OCI-LY7 (cell line): Measurements from ENCODE around the gene SETBP1. TPM values are rescaled to one million over a fixed set of nuclear protein-coding genes. Genes with fewer than 3 reads are reported as not detected.

Source experiments
- BruUV-seq: library from RNA; stranded (reverse); fragments of 400-500 nt; replicated peaks from 2 replicates; lab custom pipeline; 2021; lab: Mats Ljungman, UMichigan
- CTCF ChIA-PET: fragments of 300-600 bp; sonication (Branson Sonifier 250); formaldehyde crosslinking; loops from one replicate; lab custom pipeline; 2022; ENCODE audit warnings: antibody characterized with exemption; ENCODE audit not compliant: unreplicated experiment; lab: Charles Lee
- POLR2A ChIA-PET: fragments of 300-600 bp; sonication (Branson Sonifier 250); formaldehyde crosslinking; loops from one replicate; lab custom pipeline; 2022; ENCODE audit warnings: antibody characterized with exemption; lab: Charles Lee
- DNase-seq: peaks from one replicate; pipeline ENCODE4 v3.0.0-alpha.2; 2015; ENCODE audit warnings: low spot score
- H2AFZ ChIP-seq: fragments of 200-600 bp; sonication (generic), shearing (Covaris generic); 2 replicates; pipeline ENCODE4 v1.6.1; 2014; ENCODE audit warnings: mild to moderate bottlenecking, antibody characterized with exemption, low read length, moderate library complexity
- H3K27ac ChIP-seq: fragments of 200-600 bp; sonication (generic); 2 replicates; pipeline ENCODE4 v1.5.1; 2014; ENCODE audit warnings: mixed run types, low read depth, mild to moderate bottlenecking, moderate library complexity, low read length, inconsistent platforms; ENCODE audit not compliant: poor library complexity, severe bottlenecking
- H3K36me3 ChIP-seq: fragments of 200-600 bp; sonication (generic); 2 replicates; pipeline ENCODE4 v1.6.1; 2014; ENCODE audit warnings: mild to moderate bottlenecking, antibody characterized with exemption, low read length, moderate library complexity, mixed read lengths; ENCODE audit not compliant: insufficient read depth
- H3K4me1 ChIP-seq: fragments of 200-600 bp; sonication (generic); 2 replicates; pipeline ENCODE4 v1.5.1; 2014; ENCODE audit warnings: mild to moderate bottlenecking, low read length; ENCODE audit not compliant: insufficient read depth, poor library complexity, severe bottlenecking
- H3K4me2 ChIP-seq: fragments of 200-600 bp; sonication (generic); 2 replicates; pipeline ENCODE4 v1.6.1; 2014; ENCODE audit warnings: mild to moderate bottlenecking, low read length
- H3K4me3 ChIP-seq: fragments of 200-600 bp; sonication (generic); 2 replicates; pipeline ENCODE4 v1.5.1; 2014; ENCODE audit warnings: mild to moderate bottlenecking, low read depth, low read length; ENCODE audit not compliant: poor library complexity, severe bottlenecking
- H3K79me2 ChIP-seq: fragments of 200-600 bp; sonication (generic); 2 replicates; pipeline ENCODE4 v1.6.1; 2016; ENCODE audit warnings: low read depth, mild to moderate bottlenecking, low read length, moderate library complexity, mixed read lengths; ENCODE audit not compliant: insufficient read depth
- H3K9me2 ChIP-seq: fragments of 200-600 bp; sonication (generic); 2 replicates; pipeline ENCODE4 v1.6.1; 2016; ENCODE audit warnings: mild to moderate bottlenecking, low read length, mixed read lengths; ENCODE audit not compliant: insufficient read depth
- H3K9me3 ChIP-seq: fragments of 200-600 bp; sonication (generic); 2 replicates; pipeline ENCODE4 v1.6.1; 2014; ENCODE audit warnings: mild to moderate bottlenecking, mixed run types, low read length, mixed read lengths
- H4K20me1 ChIP-seq: fragments of 200-600 bp; sonication (generic); 2 replicates; pipeline ENCODE4 v1.6.1; 2014; ENCODE audit warnings: mild to moderate bottlenecking, antibody characterized with exemption, low read length, moderate library complexity, mixed read lengths; ENCODE audit not compliant: insufficient read depth
- EZH2phosphoT487 ChIP-seq: fragments of 200-600 bp; sonication (generic); IDR thresholded peaks from 2 replicates; pipeline ENCODE4 v1.6.1; 2018; ENCODE audit warnings: low read depth, borderline replicate concordance, mild to moderate bottlenecking, mixed run types, antibody characterized with exemption, low read length, moderate library complexity, mixed read lengths
- intact Hi-C: fragments of 100-400 bp; cut with micrococcal nuclease; formaldehyde crosslinking; loops from one replicate; pipeline ENCODE4 v1.10.0; 2022; ENCODE audit not compliant: unreplicated experiment
- total RNA-seq, 2 experiments: library from RNA; depleted of rRNA in 1 of 2; stranded (reverse); fragments of >200 nt in 1 of 2; shearing (Covaris generic) in 1 of 2; gene quantifications; 2 replicates each; pipeline ENCODE4 v1.2.3, GENCODE V29; 2014 to 2022
- TF ChIP-seq, protein P1 (sequence below): fragments of 200-600 bp; sonication (generic); conservative IDR thresholded peaks from 2 replicates; pipeline ENCODE4 v1.5.1; 2014; ENCODE audit warnings: mild to moderate bottlenecking, antibody characterized with exemption, low read length, moderate library complexity, mixed read lengths

The SETBP1 gene
- total RNA-seq, 2 experiments from 2014 or later = 2.6 to 9.1 TPM

- POLR2A ChIA-PET = no interaction called here
- DNase-seq = no peak
- Histone ChIP-seq H2AFZ (no peak overlapping the region), H3K4me1 (no peaks in the 10 kb centered on the region), H3K4me2 (no peak overlapping the region), H3K79me2 (no peaks in the 10 kb centered on the region), H3K27ac (no peak overlapping the region), H3K36me3 (no peaks in the 10 kb centered on the region), H3K4me3 (no peak overlapping the region), H4K20me1 (no peaks in the 10 kb centered on the region), H3K9me2 (no peaks in the 10 kb centered on the region), H3K9me3 (no peaks in the 10 kb centered on the region)
- TF ChIP-seq, protein P1, sequence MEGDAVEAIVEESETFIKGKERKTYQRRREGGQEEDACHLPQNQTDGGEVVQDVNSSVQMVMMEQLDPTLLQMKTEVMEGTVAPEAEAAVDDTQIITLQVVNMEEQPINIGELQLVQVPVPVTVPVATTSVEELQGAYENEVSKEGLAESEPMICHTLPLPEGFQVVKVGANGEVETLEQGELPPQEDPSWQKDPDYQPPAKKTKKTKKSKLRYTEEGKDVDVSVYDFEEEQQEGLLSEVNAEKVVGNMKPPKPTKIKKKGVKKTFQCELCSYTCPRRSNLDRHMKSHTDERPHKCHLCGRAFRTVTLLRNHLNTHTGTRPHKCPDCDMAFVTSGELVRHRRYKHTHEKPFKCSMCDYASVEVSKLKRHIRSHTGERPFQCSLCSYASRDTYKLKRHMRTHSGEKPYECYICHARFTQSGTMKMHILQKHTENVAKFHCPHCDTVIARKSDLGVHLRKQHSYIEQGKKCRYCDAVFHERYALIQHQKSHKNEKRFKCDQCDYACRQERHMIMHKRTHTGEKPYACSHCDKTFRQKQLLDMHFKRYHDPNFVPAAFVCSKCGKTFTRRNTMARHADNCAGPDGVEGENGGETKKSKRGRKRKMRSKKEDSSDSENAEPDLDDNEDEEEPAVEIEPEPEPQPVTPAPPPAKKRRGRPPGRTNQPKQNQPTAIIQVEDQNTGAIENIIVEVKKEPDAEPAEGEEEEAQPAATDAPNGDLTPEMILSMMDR = no peak
- no peak for TF ChIP-seq EZH2phosphoT487
- no TSS peak for BruUV-seq
- intact Hi-C loops = no loop called here
- CTCF ChIA-PET = no interaction called here
These were observed 387.9 kb downstream of the SETBP1 start for GRCh38 chr18:45068400-45069094.

DNA sequence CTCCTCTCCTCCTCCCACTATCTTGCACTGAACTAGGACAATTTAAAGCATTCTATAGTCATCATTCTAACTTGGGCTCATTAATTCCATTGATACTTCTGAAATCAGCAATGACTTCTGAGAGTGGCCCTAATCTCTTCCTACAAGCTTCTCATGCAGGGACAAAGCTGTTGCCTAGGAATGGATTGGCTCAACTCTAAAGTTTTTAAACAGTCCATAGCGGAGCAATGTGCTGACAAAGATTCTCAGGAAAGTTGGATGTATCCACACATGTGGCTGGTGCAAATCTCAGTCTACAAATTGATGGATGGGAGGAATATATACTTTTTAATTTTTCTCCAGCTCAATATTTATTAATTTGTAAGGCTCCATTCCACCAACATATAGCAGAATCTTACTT lies 388.9 kb downstream of the SETBP1 start:
- Histone ChIP-seq H3K4me2 (no peak overlapping the region), H3K79me2 (no peaks in the 10 kb centered on the region), H3K4me3 (no peak overlapping the region), H4K20me1 (no peaks in the 10 kb centered on the region), H3K4me1 (no peaks in the 10 kb centered on the region), H3K9me2 (no peaks in the 10 kb centered on the region), H3K36me3 (no peaks in the 10 kb centered on the region), H3K27ac (no peak overlapping the region), H2AFZ (no peak overlapping the region), H3K9me3 (no peaks in the 10 kb centered on the region)
- TF ChIP-seq, protein P1 = no peak
- TF ChIP-seq EZH2phosphoT487 = no peak
- ChIA-PET POLR2A (interaction anchor here (0.5 kb wide), 1 partner anchor 23 kb away, joined by 3 read pairs; no protein-coding TSS in a partner anchor), CTCF (no interaction called here)
- BruUV-seq = no TSS peak
- DNase-seq = no peak
- intact Hi-C loops = no loop called here

GRCh38 chr18:45071956-45072355 lies 391.3 kb downstream of the SETBP1 start:
- H3K4me3 ChIP-seq = no peak overlapping the region
- H3K9me3 ChIP-seq = no peaks in the 10 kb centered on the region
- CTCF ChIA-PET = no interaction called here
- H3K4me2 ChIP-seq = no peak overlapping the region
- H4K20me1 ChIP-seq = no peaks in the 10 kb centered on the region
- H3K4me1 ChIP-seq = no peaks in the 10 kb centered on the region
- H3K79me2 ChIP-seq = no peaks in the 10 kb centered on the region
- intact Hi-C loops = loop anchor here (2.0 kb wide), 1 partner anchor 21 kb away; no protein-coding TSS in a partner anchor
- no peak overlapping the region for H3K27ac ChIP-seq
- BruUV-seq = no TSS peak
- TF ChIP-seq, protein P1 = no peak
- no peak for TF ChIP-seq EZH2phosphoT487
- no peaks in the 10 kb centered on the region for H3K9me2 ChIP-seq
- POLR2A ChIA-PET = no interaction called here
- no peaks in the 10 kb centered on the region for H3K36me3 ChIP-seq
- DNase-seq = no peak
- H2AFZ ChIP-seq = no peak overlapping the region
